H1 (cell line): ENCODE measurements around the gene RGMB. TPM values are rescaled to one million over a fixed set of nuclear protein-coding genes. Genes with fewer than 3 reads are reported as not detected.

ENCODE experiments used
- CTCF ChIA-PET: fragments of 300-600 bp; sonication (Branson Sonifier 250); formaldehyde crosslinking; loops from one replicate; lab custom pipeline; 2021; ENCODE audit not compliant: partially characterized antibody; lab: Charles Lee
- POLR2A ChIA-PET: fragments of 300-600 bp; sonication (Branson Sonifier 250); formaldehyde crosslinking; loops from one replicate; lab custom pipeline; 2021; ENCODE audit warnings: inconsistent platforms; ENCODE audit not compliant: partially characterized antibody; lab: Charles Lee
- DNase-seq, 2 experiments: peaks; one replicate each; pipeline versions ENCODE4 v3.0.0 to v3.0.0-alpha.2; 2010 to 2022; ENCODE audit warnings: low spot score in 2 of 2, low read depth in 1 of 2, mixed read lengths in 1 of 2
- FAIRE-seq: peaks from 2 replicates; lab custom pipeline; 2011; peaks lifted over from hg19 to GRCh38; lab: Jason Lieb, UNC
- H2AFZ ChIP-seq: 2 replicates; pipeline ENCODE4 v1.8.1; 2012; ENCODE audit warnings: low read length, inconsistent platforms
- H2AK5ac ChIP-seq: 2 replicates; pipeline ENCODE4 v1.6.1; 2013; ENCODE audit warnings: low read depth, low read length
- H2BK120ac ChIP-seq: replicated peaks from 2 replicates; pipeline ENCODE3; 2013; ENCODE audit warnings: low read depth, low read length, inconsistent platforms
- H2BK12ac ChIP-seq: 2 replicates; pipeline ENCODE4 v1.6.1; 2013; ENCODE audit warnings: low read depth, low read length
- H2BK15ac ChIP-seq: 2 replicates; pipeline ENCODE4 v1.6.1; 2013; ENCODE audit warnings: low read length
- H2BK20ac ChIP-seq: 2 replicates; pipeline ENCODE4 v1.6.1; 2013; ENCODE audit warnings: low read length
- H2BK5ac ChIP-seq: 2 replicates; pipeline ENCODE4 v1.6.1; 2013; ENCODE audit warnings: low read depth, low read length
- H3K14ac ChIP-seq: 2 replicates; pipeline ENCODE4 v1.6.1; 2013; ENCODE audit warnings: inconsistent platforms; ENCODE audit not compliant: insufficient read length
- H3K18ac ChIP-seq: 2 replicates; pipeline ENCODE4 v1.6.1; 2013; ENCODE audit warnings: low read length; ENCODE audit errors: extremely low read depth
- H3K23ac ChIP-seq: 2 replicates; pipeline ENCODE4 v1.6.1; 2013; ENCODE audit warnings: inconsistent platforms; ENCODE audit not compliant: insufficient read length
- H3K23me2 ChIP-seq: 2 replicates; pipeline ENCODE4 v1.6.1; 2013; ENCODE audit warnings: low read depth, low read length
- H3K27ac ChIP-seq: 2 replicates; pipeline ENCODE4 v1.6.1; 2011; ENCODE audit warnings: low read depth, low read length, inconsistent platforms
- H3K27me3 ChIP-seq, 4 experiments: replicated peaks in 1 of 4; 1 replicate in 1 of 4; 2 replicates in 3 of 4; pipeline versions ENCODE4 v1.6.1 to v1.8.1; 2011 to 2013; ENCODE audit warnings: low read length in 3 of 4, mild to moderate bottlenecking in 3 of 4, inconsistent platforms in 2 of 4, mixed read lengths in 2 of 4, moderate library complexity in 1 of 4; ENCODE audit not compliant: control insufficient read depth in 3 of 4, insufficient read depth in 3 of 4; ENCODE audit errors: extremely low read depth in 1 of 4
- H3K36me3 ChIP-seq, 4 experiments: 2 replicates each; pipeline versions ENCODE4 v1.6.1 to v1.8.1; 2011 to 2013; ENCODE audit warnings: mild to moderate bottlenecking in 4 of 4, low read length in 3 of 4, moderate library complexity in 2 of 4, control low read depth in 1 of 4, inconsistent platforms in 1 of 4; ENCODE audit not compliant: insufficient read depth in 4 of 4, control insufficient read depth in 2 of 4
- H3K4ac ChIP-seq: replicated peaks from 2 replicates; pipeline ENCODE3; 2013; ENCODE audit warnings: low read length, low read depth, mixed read lengths, inconsistent platforms; ENCODE audit not compliant: insufficient read length
- H3K4me1 ChIP-seq, 4 experiments: replicated peaks in 1 of 4; 1 replicate in 1 of 4; 2 replicates in 3 of 4; pipeline versions ENCODE4 v1.6.1 to v1.8.1; 2011 to 2013; ENCODE audit warnings: low read length in 3 of 4, inconsistent platforms in 2 of 4, mixed read lengths in 1 of 4; ENCODE audit not compliant: insufficient read depth in 4 of 4, control insufficient read depth in 3 of 4
- H3K4me2 ChIP-seq, 2 experiments: 2 replicates each; pipeline versions ENCODE4 v1.6.1 to v1.8.1; 2011 to 2013; ENCODE audit warnings: low read depth in 2 of 2, low read length in 2 of 2, control low read depth in 1 of 2, inconsistent platforms in 1 of 2, mild to moderate bottlenecking in 1 of 2; ENCODE audit not compliant: insufficient read depth in 1 of 2
- H3K4me3 ChIP-seq, 4 experiments: fragments of 200-600, 300-600 bp in 1 of 4; sonication (generic), shearing (Covaris generic), sonication (Bioruptor Twin) in 1 of 4; 2 replicates each; pipeline versions ENCODE4 v1.5.1 to v1.8.1; 2011 to 2016; ENCODE audit warnings: low read length in 4 of 4, low read depth in 3 of 4, control low read depth in 2 of 4, inconsistent platforms in 2 of 4, mild to moderate bottlenecking in 2 of 4, mixed read lengths in 1 of 4, moderate library complexity in 1 of 4; ENCODE audit not compliant: insufficient read depth in 2 of 4; ENCODE audit errors: extremely low read depth in 1 of 4
- H3K56ac ChIP-seq: replicated peaks from 2 replicates; pipeline ENCODE3; 2013; ENCODE audit warnings: low read depth, mild to moderate bottlenecking, mixed read lengths, low read length, inconsistent platforms; ENCODE audit not compliant: insufficient read length
- H3K79me1 ChIP-seq: 2 replicates; pipeline ENCODE4 v1.6.1; 2013; ENCODE audit warnings: low read depth, low read length, control low read depth
- H3K79me2 ChIP-seq, 2 experiments: 2 replicates each; pipeline versions ENCODE4 v1.6.1 to v1.8.1; 2012 to 2013; ENCODE audit warnings: low read length in 2 of 2, mild to moderate bottlenecking in 2 of 2, inconsistent platforms in 1 of 2; ENCODE audit not compliant: insufficient read depth in 2 of 2, control insufficient read depth in 1 of 2
- H3K9ac ChIP-seq, 4 experiments: replicated peaks in 1 of 4; 1 replicate in 1 of 4; 2 replicates in 3 of 4; pipeline versions ENCODE4 v1.6.1 to v1.8.1; 2011 to 2013; ENCODE audit warnings: low read depth in 3 of 4, low read length in 3 of 4, control low read depth in 2 of 4, mild to moderate bottlenecking in 2 of 4, moderate library complexity in 2 of 4, inconsistent platforms in 1 of 4; ENCODE audit errors: extremely low read depth in 1 of 4
- H3K9me3 ChIP-seq, 2 experiments: 2 replicates each; pipeline versions ENCODE4 v1.6.1 to v1.8.1; 2012 to 2013; ENCODE audit warnings: mild to moderate bottlenecking in 2 of 2, moderate library complexity in 2 of 2, control low read depth in 1 of 2, inconsistent platforms in 1 of 2, low read depth in 1 of 2, low read length in 1 of 2, mixed read lengths in 1 of 2; ENCODE audit not compliant: insufficient read depth in 2 of 2
- H4K20me1 ChIP-seq, 2 experiments: replicated peaks in 1 of 2; 2 replicates each; pipeline versions ENCODE3 to v1.8.1; 2011 to 2013; ENCODE audit warnings: inconsistent platforms in 2 of 2, low read length in 2 of 2, mild to moderate bottlenecking in 1 of 2; ENCODE audit not compliant: insufficient read depth in 2 of 2, control insufficient read depth in 1 of 2
- H4K5ac ChIP-seq: 2 replicates; pipeline ENCODE4 v1.6.1; 2013; ENCODE audit warnings: low read length, low read depth, mixed read lengths, inconsistent platforms; ENCODE audit not compliant: insufficient read length
- H4K8ac ChIP-seq: 2 replicates; pipeline ENCODE4 v1.8.0; 2013; ENCODE audit warnings: mild to moderate bottlenecking, moderate library complexity, low read length, inconsistent platforms; ENCODE audit not compliant: insufficient read depth; ENCODE audit errors: extremely low read depth
- H4K91ac ChIP-seq: replicated peaks from 2 replicates; pipeline ENCODE3; 2013; ENCODE audit warnings: low read length, mixed read lengths, inconsistent platforms; ENCODE audit not compliant: insufficient read length
- CBX8 ChIP-seq: fragments of 300-800, 300-1000 bp; sonication (generic); IDR thresholded peaks from 2 replicates; pipeline ENCODE4 v1.7.1; 2016; ENCODE audit warnings: low read depth, low read length, borderline replicate concordance
- CHD1 ChIP-seq: IDR thresholded peaks from 2 replicates; pipeline ENCODE4 v1.6.1; 2012; ENCODE audit warnings: low read depth, low read length, improper control_type of control experiment
- CTCF ChIP-seq, 3 experiments: IDR thresholded peaks; 1 replicate in 2 of 3; 2 replicates in 1 of 3; pipeline versions ENCODE4 v1.5.1 to v1.6.1; 2011; ENCODE audit warnings: low read length in 3 of 3, mild to moderate bottlenecking in 3 of 3, inconsistent platforms in 2 of 3, low read depth in 1 of 3, moderate library complexity in 1 of 3; ENCODE audit not compliant: insufficient read depth in 1 of 3; ENCODE audit errors: control extremely low read depth in 1 of 3
- MAFK ChIP-seq: IDR thresholded peaks from 2 replicates; pipeline ENCODE4 v1.6.1; 2012; ENCODE audit warnings: low read depth, mild to moderate bottlenecking, improper control_type of control experiment, low read length
- MAX ChIP-seq: IDR thresholded peaks from 2 replicates; pipeline ENCODE4 v1.6.1; 2012; ENCODE audit warnings: inconsistent platforms
- POU5F1 ChIP-seq: IDR thresholded peaks from 2 replicates; pipeline ENCODE4 v1.6.1; 2011; ENCODE audit warnings: low read depth, mild to moderate bottlenecking, low read length, moderate library complexity
- RXRA ChIP-seq: IDR thresholded peaks from 2 replicates; pipeline ENCODE4 v1.6.1; 2011; ENCODE audit warnings: low read depth, mild to moderate bottlenecking, low read length, moderate library complexity; ENCODE audit not compliant: insufficient read depth
- SAP30 ChIP-seq: fragments of 300-600 bp; sonication (generic); IDR thresholded peaks from 2 replicates; pipeline ENCODE4 v1.7.1; 2012; ENCODE audit warnings: low read length, moderate library complexity, mild to moderate bottlenecking, inconsistent platforms; ENCODE audit not compliant: insufficient read depth, insufficient replicate concordance
- SRF ChIP-seq: IDR thresholded peaks from 2 replicates; pipeline ENCODE4 v1.6.1; 2011; ENCODE audit warnings: mild to moderate bottlenecking, low read depth, low read length, moderate library complexity
- YY1 ChIP-seq: IDR thresholded peaks from 2 replicates; pipeline ENCODE4 v1.6.1; 2011; ENCODE audit warnings: low read depth, mild to moderate bottlenecking, low read length
- WGBS, 2 experiments: shearing (Covaris generic) in 1 of 2; methylation state at CpG; one replicate each; pipeline versions ENCODE4 v1.1.6 to v1.1.7; 2013 to 2015; ENCODE audit warnings: low lambda C conversion rate in 2 of 2, mixed read lengths in 2 of 2, inconsistent platforms in 1 of 2, low coverage in 1 of 2, missing lambda C conversion rate in 1 of 2; ENCODE audit not compliant: insufficient replicate concordance in 2 of 2, insufficient coverage in 1 of 2, insufficient read length in 1 of 2; ENCODE audit errors: extremely low coverage in 1 of 2, missing lambda C conversion rate in 1 of 2; 5-methylcytosine and 5-hydroxymethylcytosine counted together
- polyA plus RNA-seq, 7 experiments: library from polyadenylated mRNA; depleted of rRNA in 3 of 7; stranded (reverse) in 5 of 7; unstranded in 2 of 7; fragments of >200 nt in 5 of 7; fragments of 200-250 nt in 2 of 7; gene quantifications; 1 replicate in 5 of 7; 2 replicates in 1 of 7; 4 replicates in 1 of 7; pipeline versions ENCODE4 v1.2.1 to v1.2.3, GENCODE V29; 2011 to 2013; ENCODE audit warnings: missing spikeins in 2 of 7, mixed read lengths in 2 of 7
- total RNA-seq: library from RNA; stranded (reverse); fragmentation: NEBNext Ultra II Directional; extraction: Animal tissue kit (Norgen Biotek cat#: 25700); gene quantifications from 2 replicates; pipeline ENCODE4 v1.2.1, GENCODE V29; 2021

The RGMB gene
- total and polyA plus RNA-seq, 2 of the 8 experiments (the other 6 are each of a cell fraction or from before 2014, with no cell fraction given), result 11.7 to 27.0 TPM

- H4K20me1 ChIP-seq, result peaks cover 0 to 13% of the 10 kb centered on the region in 2 experiments
- no peak for TF ChIP-seq POU5F1
- no peak for TF ChIP-seq CBX8
- TF ChIP-seq SRF, result no peak
- no peak for TF ChIP-seq CTCF (IDR thresholded peaks at IDR 0.05; ENCODE audit: control extremely low read depth in 1 of 3, insufficient read depth in 1 of 3, low read depth in 1 of 3, low read length in 3 of 3)
- TF ChIP-seq SAP30, result no peak
- no peak for TF ChIP-seq CHD1
- TF ChIP-seq YY1, result no peak
- no peak for TF ChIP-seq RXRA
- TF ChIP-seq MAFK, result no peak
- no peak for TF ChIP-seq MAX
Measured at GRCh38 chr5:98791001-98791519, 17.6 kb downstream of the RGMB start.

More at GRCh38 chr5:98791001-98791519, 17.6 kb downstream of the RGMB start:
- no peak overlapping the region for H3K27ac ChIP-seq
- H3K4me1 ChIP-seq, result peaks cover 2 to 14% (median 7%) of the 10 kb centered on the region in 4 experiments; a peak in 4 of 7 replicates
- no peak for DNase-seq
- H3K79me2 ChIP-seq, result peaks cover 0 to 70% of the 10 kb centered on the region in 2 experiments; a peak in 3 of 4 replicates
- H3K9me3 ChIP-seq, result no peaks in the 10 kb centered on the region
- H2BK120ac ChIP-seq, result no peak overlapping the region
- no peak overlapping the region for H2BK12ac ChIP-seq
- no peak overlapping the region for H3K23ac ChIP-seq
- no peaks in the 10 kb centered on the region for H3K23me2 ChIP-seq
- H3K9ac ChIP-seq, result no peak overlapping the region
- no peak overlapping the region for H2AK5ac ChIP-seq
- no peaks in the 10 kb centered on the region for H3K27me3 ChIP-seq
- peaks cover 13% of the 10 kb centered on the region for H3K79me1 ChIP-seq
- H3K36me3 ChIP-seq, result peaks cover 4 to 38% (median 7%) of the 10 kb centered on the region in 4 experiments; a peak in 6 of 8 replicates
- no peak overlapping the region for H2BK15ac ChIP-seq
- no peak overlapping the region for H3K4me2 ChIP-seq
- peak overlapping the region; percentile 33 for H3K4ac ChIP-seq
- H3K56ac ChIP-seq, result no peak overlapping the region
- no peak overlapping the region for H2BK5ac ChIP-seq
- H4K5ac ChIP-seq, result no peak overlapping the region
- H2BK20ac ChIP-seq, result no peak overlapping the region
- no peak overlapping the region for H3K18ac ChIP-seq
- FAIRE-seq, result no peak
- CTCF ChIA-PET, result interaction anchor here (0.6 to 8.5 kb wide), 3 partner anchors 21 to 1162 kb away, joined by 3 to 63 read pairs (median 3); no protein-coding TSS in a partner anchor
- H4K91ac ChIP-seq, result no peak overlapping the region
- no peak overlapping the region for H4K8ac ChIP-seq
- POLR2A ChIA-PET, result interaction anchor here (0.8 to 2.6 kb wide), 3 partner anchors 13 to 22 kb away, joined by 3 to 7 read pairs (median 4); no protein-coding TSS in a partner anchor
- H3K14ac ChIP-seq, result no peak overlapping the region
- 78% methylated on average over 7 of the region's 7 CpGs; no CpG with 5 or more reads in 1 of the 2 experiments for WGBS, 2 experiments
- H3K4me3 ChIP-seq, result no peak overlapping the region
- H2AFZ ChIP-seq, result no peak overlapping the region
